PC-9 (cell line): Measurements from ENCODE around the gene DFFA.

Experiments
- EZH2 ChIP-seq: fragments of 200-600 bp; sonication (generic); IDR thresholded peaks from 2 replicates; pipeline ENCODE4 v1.8.0; 2017; ENCODE audit warnings: antibody characterized with exemption, low read depth
- TF ChIP-seq, protein P1 (sequence below): fragments of 200-600 bp; sonication (generic); conservative IDR thresholded peaks from 2 replicates; pipeline ENCODE4 v1.6.1; 2017; ENCODE audit warnings: mixed run types, antibody characterized with exemption, mild to moderate bottlenecking, moderate library complexity

DNA sequence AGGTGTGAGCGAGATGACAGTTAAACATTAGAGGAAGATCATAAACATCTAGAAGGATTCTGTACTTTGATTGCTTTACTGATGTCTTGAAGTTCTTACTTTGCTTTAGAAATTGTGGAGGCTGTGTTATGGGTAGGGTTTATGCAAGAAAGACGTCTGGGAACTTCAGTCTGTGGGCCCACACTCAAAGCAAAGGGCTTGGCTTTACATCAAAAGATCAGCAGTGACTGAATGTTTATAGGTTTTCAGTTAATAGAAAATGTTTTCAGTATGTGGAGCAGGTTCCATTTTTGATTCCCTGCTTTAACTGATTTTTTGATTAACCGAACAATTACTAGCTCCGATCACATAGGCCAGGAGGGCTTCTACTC lies 34.3 kb upstream of the DFFA start:
- TF ChIP-seq, protein P1, sequence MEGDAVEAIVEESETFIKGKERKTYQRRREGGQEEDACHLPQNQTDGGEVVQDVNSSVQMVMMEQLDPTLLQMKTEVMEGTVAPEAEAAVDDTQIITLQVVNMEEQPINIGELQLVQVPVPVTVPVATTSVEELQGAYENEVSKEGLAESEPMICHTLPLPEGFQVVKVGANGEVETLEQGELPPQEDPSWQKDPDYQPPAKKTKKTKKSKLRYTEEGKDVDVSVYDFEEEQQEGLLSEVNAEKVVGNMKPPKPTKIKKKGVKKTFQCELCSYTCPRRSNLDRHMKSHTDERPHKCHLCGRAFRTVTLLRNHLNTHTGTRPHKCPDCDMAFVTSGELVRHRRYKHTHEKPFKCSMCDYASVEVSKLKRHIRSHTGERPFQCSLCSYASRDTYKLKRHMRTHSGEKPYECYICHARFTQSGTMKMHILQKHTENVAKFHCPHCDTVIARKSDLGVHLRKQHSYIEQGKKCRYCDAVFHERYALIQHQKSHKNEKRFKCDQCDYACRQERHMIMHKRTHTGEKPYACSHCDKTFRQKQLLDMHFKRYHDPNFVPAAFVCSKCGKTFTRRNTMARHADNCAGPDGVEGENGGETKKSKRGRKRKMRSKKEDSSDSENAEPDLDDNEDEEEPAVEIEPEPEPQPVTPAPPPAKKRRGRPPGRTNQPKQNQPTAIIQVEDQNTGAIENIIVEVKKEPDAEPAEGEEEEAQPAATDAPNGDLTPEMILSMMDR, result no peak
- TF ChIP-seq EZH2, result no peak
